Suppressor macrophage treated with lipopolysaccharide for 4 hours (primary cell): ENCODE results near the gene GBP3.
"Not testable (repeated sequence)": the region's sequence is repeated elsewhere in the genome, so short reads cannot be mapped to it uniquely, and the experiment has no call there.

ENCODE experiments used
- DNase-seq: peaks from one replicate; pipeline ENCODE4 v3.0.0-alpha.2; 2020

GBP3 gene

GRCh38 chr1:89022167-89022959 lies at the start of gene GBP3:
Gene GBP3, minus strand, starts transcription at chr1:89022866. Its CDS starts 2,145 bp downstream, at chr1:89020721.
- DNase-seq: peak; percentile 88

GRCh38 chr1:89070509-89070908 lies 47.8 kb upstream of the GBP3 start:
- no peak for DNase-seq

GRCh38 chr1:89069951-89070350 lies 47.3 kb upstream of the GBP3 start:
- DNase-seq: peak; percentile 87

GRCh38 chr1:89068291-89068690 lies 45.6 kb upstream of the GBP3 start:
- DNase-seq: no peak

- DNase-seq: peak; percentile 95
Observed at GRCh38 chr1:89065079-89065868, 42.6 kb upstream of the GBP3 start, which contains the start of gene GBP1. Gene GBP1, minus strand, starts transcription at chr1:89065208. Its CDS starts 1,974 bp downstream, at chr1:89063234.

- no peak for DNase-seq
Observed at GRCh38 chr1:89064632-89065031, 42.0 kb upstream of the GBP3 start.

- DNase-seq: no peak
Observed at GRCh38 chr1:89063094-89063493, 40.4 kb upstream of the GBP3 start.

- no peak for DNase-seq
Observed at GRCh38 chr1:89060091-89060490, 37.4 kb upstream of the GBP3 start.

GRCh38 chr1:89051955-89052312 lies 29.3 kb upstream of the GBP3 start:
- DNase-seq: no peak

- DNase-seq: no peak
Observed at GRCh38 chr1:89051300-89051954, 28.8 kb upstream of the GBP3 start.

- no peak for DNase-seq
Observed at GRCh38 chr1:89050649-89051033, 28.0 kb upstream of the GBP3 start.

- DNase-seq: not testable (repeated sequence)
Observed at GRCh38 chr1:89049901-89050648, 27.4 kb upstream of the GBP3 start.

GRCh38 chr1:89049187-89049586 lies 26.5 kb upstream of the GBP3 start:
- DNase-seq: not testable (repeated sequence)

GRCh38 chr1:89047734-89048133 lies 25.1 kb upstream of the GBP3 start:
- DNase-seq: no peak

GRCh38 chr1:89046318-89047183 lies 23.9 kb upstream of the GBP3 start:
- DNase-seq: not testable (repeated sequence)

GRCh38 chr1:89044970-89045721 lies 22.5 kb upstream of the GBP3 start:
- no peak for DNase-seq

GRCh38 chr1:89043940-89044339 lies 21.3 kb upstream of the GBP3 start:
- no peak for DNase-seq

GRCh38 chr1:89042491-89042890 lies 19.8 kb upstream of the GBP3 start:
- no peak for DNase-seq

- DNase-seq: no peak
Observed at GRCh38 chr1:89041721-89042120, 19.1 kb upstream of the GBP3 start.

- DNase-seq: no peak
Observed at GRCh38 chr1:89041119-89041641, 18.5 kb upstream of the GBP3 start.

- DNase-seq: no peak
Observed at GRCh38 chr1:89040315-89040626, 17.6 kb upstream of the GBP3 start.
